ENCODE measurements around the gene DUSP11. TPM values are rescaled to one million over a fixed set of nuclear protein-coding genes. Genes with fewer than 3 reads are reported as not detected.
A peak's percentile ranks its signal among the peaks of the same experiment; 100 is the strongest.
"Not testable (repeated sequence)": the region's sequence is repeated elsewhere in the genome, so short reads cannot be mapped to it uniquely, and the experiment has no call there.

DUSP11 gene
- total RNA-seq, 4 donors from 2014 or later: 15.1 to 88.5 (median 44.6) TPM

DNA sequence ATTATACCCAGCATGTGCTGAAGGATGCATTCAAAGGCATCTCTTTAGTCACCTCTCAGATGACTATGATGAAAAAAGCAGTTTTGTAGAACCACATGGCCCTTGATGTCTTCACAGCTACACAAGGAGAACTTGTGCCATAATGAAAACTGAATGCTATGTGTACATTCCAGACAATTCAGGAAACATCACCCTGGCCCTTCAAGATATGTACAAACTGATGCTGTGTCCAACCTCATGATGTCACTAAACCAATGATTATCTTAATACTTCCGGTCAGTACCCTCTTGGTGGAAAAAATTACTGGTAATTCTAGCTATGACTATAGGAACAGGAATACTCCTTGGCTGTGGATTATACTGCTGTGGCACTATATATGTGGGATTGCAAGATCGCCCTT is 20.0 kb downstream of the DUSP11 start:
- H3K36me3 ChIP-seq: no peaks in the 10 kb centered on the region
- H3K27ac ChIP-seq: peak overlapping the region in 1 of 2 donors; percentile 36
- H3K9me3 ChIP-seq: no peaks in the 10 kb centered on the region
- DNase-seq: no peak
- intact Hi-C loops (cut with DNase I; ENCODE audit: low total_unique reads): no loop called here
- no peak for TF ChIP-seq POLR2A (IDR thresholded peaks at IDR 0.05)
- TF ChIP-seq, protein P1, sequence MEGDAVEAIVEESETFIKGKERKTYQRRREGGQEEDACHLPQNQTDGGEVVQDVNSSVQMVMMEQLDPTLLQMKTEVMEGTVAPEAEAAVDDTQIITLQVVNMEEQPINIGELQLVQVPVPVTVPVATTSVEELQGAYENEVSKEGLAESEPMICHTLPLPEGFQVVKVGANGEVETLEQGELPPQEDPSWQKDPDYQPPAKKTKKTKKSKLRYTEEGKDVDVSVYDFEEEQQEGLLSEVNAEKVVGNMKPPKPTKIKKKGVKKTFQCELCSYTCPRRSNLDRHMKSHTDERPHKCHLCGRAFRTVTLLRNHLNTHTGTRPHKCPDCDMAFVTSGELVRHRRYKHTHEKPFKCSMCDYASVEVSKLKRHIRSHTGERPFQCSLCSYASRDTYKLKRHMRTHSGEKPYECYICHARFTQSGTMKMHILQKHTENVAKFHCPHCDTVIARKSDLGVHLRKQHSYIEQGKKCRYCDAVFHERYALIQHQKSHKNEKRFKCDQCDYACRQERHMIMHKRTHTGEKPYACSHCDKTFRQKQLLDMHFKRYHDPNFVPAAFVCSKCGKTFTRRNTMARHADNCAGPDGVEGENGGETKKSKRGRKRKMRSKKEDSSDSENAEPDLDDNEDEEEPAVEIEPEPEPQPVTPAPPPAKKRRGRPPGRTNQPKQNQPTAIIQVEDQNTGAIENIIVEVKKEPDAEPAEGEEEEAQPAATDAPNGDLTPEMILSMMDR (IDR thresholded peaks at IDR 0.05): no peak
- H3K27me3 ChIP-seq: no peaks in the 10 kb centered on the region
- H3K4me1 ChIP-seq: peaks cover 0 to 3% of the 10 kb centered on the region in 2 donors
- H3K4me3 ChIP-seq: no peak overlapping the region

DNA sequence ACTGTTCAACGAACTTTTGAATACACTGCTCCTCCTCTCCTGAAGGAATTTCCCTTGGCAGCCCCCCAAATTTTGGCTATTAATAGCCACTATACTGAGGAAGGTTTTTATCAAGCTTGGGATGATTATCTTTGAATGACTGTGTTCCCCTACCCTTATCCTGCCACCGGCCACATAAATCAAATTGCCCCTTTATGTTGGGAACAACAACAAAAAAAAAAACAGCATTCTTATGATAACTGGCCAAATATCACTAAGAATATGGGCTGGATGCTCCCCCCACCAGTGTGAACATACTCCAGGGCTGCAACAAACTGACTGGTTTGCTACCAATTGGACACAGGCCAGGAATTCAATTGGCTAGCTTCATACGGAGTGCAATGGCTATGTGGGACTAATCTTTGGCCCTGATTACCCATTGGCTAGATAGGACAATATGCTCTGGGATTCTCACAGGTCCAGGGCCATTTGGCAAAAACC is 20.6 kb downstream of the DUSP11 start:
- peak overlapping the region in 1 of 2 donors; percentile 36 for H3K27ac ChIP-seq
- intact Hi-C loops (cut with DNase I; ENCODE audit: low total_unique reads): no loop called here
- H3K36me3 ChIP-seq: no peaks in the 10 kb centered on the region

DNA sequence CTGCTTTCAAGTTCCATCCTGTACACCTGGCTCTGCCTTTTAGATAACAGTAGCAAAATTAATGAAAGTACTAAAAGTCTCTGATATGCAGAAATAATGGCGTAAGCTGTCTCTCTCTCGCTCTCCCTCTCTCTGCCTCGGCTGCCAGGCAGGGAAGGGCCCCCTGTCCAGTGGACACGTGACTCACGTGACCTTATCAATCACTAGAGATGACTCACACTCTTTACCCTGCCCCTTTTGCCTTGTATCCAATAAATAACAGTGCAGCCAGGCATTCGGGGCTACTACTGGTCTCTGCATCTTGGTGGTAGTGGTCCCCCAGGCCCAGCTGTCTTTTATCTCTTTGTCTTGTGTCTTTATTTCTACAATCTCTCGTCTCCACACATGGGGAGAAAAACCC is 25.6 kb downstream of the DUSP11 start:
- H3K4me1 ChIP-seq; H3K27me3 ChIP-seq; intact Hi-C loops (cut with DNase I; ENCODE audit: low total_unique reads); DNase-seq; H3K27ac ChIP-seq; H3K9me3 ChIP-seq; H3K36me3 ChIP-seq; H3K4me3 ChIP-seq: not testable (repeated sequence)

More for the DNA sequence above, 20.6 kb downstream of the DUSP11 start:
- Histone ChIP-seq H3K4me1 (peaks cover 0 to 3% of the 10 kb centered on the region in 2 donors), H3K4me3 (no peak overlapping the region), H3K27me3 (no peaks in the 10 kb centered on the region), H3K9me3 (no peaks in the 10 kb centered on the region)
- no peak for TF ChIP-seq POLR2A (IDR thresholded peaks at IDR 0.05)
- TF ChIP-seq, protein P1 (IDR thresholded peaks at IDR 0.05): no peak
- peak; percentile 30 to 66 for DNase-seq

DNA sequence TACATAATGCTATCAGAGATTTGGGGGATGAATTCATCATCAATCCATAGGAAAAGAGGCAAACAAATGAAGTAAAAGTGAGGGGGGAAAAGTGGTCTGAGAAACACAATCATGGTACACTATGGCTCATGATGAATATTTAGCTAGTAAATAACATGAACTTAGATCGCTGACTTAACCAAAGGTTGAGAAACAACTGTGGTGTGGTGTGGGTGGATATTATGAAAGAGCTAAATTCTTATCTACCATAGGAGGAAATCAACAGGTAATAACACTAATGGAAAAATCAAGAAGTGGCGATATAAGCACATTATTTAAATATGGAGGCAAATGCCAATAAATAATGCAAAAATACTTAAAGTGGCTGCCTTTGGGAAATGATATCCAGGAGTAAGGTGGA is 30.6 kb downstream of the DUSP11 start:
- H3K4me3 ChIP-seq: no peak overlapping the region
- H3K9me3 ChIP-seq: no peaks in the 10 kb centered on the region
- DNase-seq: no peak
- TF ChIP-seq, protein P1 (IDR thresholded peaks at IDR 0.05): no peak
- TF ChIP-seq POLR2A (IDR thresholded peaks at IDR 0.05): no peak
- no peaks in the 10 kb centered on the region for H3K36me3 ChIP-seq
- no peaks in the 10 kb centered on the region for H3K27me3 ChIP-seq
- intact Hi-C loops (cut with DNase I; ENCODE audit: low total_unique reads): no loop called here
- H3K27ac ChIP-seq: no peak overlapping the region
- H3K4me1 ChIP-seq: no peaks in the 10 kb centered on the region

DNA sequence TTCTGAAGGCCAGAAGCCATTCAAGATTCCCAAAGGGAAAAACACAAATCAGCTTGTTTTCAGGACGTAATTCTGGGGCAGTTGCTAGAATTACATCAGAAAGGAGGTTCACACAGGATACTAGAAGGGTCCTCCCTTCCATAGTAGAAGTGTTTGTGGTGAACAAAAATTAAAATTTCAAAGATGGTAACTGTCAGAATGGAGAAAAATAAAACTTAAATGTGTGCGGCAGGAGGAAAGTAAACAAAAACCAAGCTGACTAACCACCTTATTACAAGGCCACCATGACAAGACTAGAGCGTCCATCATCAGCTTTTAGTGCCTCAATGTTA is 33.1 kb downstream of the DUSP11 start:
- TF ChIP-seq, protein P1 (IDR thresholded peaks at IDR 0.05): no peak
- no peak for TF ChIP-seq POLR2A (IDR thresholded peaks at IDR 0.05)
- DNase-seq: no peak
- Histone ChIP-seq H3K4me1 (no peaks in the 10 kb centered on the region), H3K27ac (peak overlapping the region; percentile 34 to 51), H3K4me3 (no peak overlapping the region), H3K36me3 (no peaks in the 10 kb centered on the region), H3K27me3 (no peaks in the 10 kb centered on the region), H3K9me3 (no peaks in the 10 kb centered on the region)
- intact Hi-C loops (cut with DNase I; ENCODE audit: low total_unique reads): no loop called here

Data from uterus (tissue), 4 donors.